ENCODE results near the gene HCRTR1.

HCRTR1 gene

DNA sequence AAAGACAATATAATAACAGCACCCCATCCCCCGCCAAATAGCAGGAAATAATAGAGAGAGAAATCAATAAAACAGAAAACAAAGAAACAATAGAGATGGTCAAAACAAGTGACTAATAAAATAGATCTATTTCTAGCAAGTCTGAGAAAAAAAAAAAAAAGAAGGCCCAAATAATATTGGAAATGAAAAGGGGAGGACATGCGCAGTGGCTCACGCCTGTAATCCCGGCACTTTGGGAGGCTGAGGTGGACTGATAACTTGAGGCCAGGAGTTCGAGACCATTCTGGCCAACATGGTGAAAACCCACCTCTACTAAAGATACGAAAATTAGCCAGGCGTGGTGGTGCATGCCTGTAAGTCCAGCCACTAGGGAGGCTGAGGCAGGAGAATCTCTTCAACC lies 18.5 kb upstream of the HCRTR1 start:
- DNase-seq (ENCODE audit: low spot score): no peak

DNA sequence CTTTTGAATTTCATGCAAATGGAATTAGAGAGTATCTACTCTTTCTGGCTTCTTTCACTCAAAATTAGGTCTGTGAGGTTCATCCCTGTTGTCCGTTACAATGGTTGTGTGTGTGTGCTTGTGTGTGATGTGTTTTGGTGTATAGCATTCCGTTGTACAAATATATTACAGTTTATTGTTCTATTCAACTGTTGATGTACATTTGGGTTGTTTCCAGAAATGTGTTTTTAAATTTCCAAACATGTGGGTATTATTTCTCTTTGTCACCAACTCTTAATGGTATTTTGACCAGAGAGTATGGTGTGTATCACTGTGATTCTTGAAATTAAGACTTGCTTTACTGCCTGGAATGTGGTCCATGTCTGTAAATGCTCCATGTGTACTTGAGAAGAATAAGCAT lies 16.8 kb upstream of the HCRTR1 start:
- DNase-seq (ENCODE audit: low spot score): no peak

GRCh38 chr1:31602081-31602480 lies 15.4 kb upstream of the HCRTR1 start:
- DNase-seq (ENCODE audit: low spot score): no peak

DNA sequence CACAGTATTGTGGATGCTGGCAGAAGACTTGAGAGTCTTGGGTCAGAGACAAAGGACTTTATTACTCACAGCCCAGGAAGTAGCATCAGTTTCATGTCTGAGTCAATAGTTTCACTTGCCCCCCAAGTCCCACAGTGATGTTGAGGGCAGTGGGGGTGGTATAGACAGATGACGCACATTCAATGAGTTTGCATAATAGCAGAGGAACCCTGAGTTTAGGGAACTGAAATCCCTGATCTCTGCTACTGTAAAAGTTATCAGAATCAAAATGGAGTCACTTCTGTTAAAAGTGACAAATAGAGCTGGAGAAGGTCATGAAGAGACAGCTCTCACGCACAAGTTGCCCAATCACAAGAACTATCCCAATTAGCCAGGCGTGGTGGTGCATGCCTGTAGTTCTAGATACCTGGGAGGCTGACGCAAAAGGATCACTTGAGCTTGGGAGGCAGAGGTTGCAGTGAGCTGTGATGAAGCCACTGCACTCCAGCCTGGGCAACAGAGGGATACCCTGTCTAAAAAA lies 11.5 kb upstream of the HCRTR1 start:
- DNase-seq (ENCODE audit: low spot score): peak; percentile 25

DNA sequence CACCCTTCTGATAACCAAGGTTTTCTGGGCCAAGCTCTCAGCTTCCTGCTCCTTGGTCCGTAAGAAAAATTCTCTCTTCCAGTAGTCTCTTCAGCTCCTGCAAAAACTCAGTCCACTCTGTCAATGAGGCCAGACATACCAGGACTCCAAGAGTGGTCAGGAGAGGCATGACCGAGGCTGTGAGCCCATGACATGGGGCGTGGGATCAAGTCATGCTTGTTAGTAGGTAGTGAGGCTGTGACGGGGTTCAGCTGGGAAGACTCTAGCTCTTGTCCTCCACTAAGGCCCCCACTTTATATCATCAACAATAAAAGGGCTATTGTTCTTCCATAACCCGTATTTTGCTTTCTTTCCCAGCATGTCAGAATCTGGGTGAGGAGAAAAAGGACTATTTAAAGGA lies 10.1 kb upstream of the HCRTR1 start:
- no peak for DNase-seq (ENCODE audit: low spot score)

DNA sequence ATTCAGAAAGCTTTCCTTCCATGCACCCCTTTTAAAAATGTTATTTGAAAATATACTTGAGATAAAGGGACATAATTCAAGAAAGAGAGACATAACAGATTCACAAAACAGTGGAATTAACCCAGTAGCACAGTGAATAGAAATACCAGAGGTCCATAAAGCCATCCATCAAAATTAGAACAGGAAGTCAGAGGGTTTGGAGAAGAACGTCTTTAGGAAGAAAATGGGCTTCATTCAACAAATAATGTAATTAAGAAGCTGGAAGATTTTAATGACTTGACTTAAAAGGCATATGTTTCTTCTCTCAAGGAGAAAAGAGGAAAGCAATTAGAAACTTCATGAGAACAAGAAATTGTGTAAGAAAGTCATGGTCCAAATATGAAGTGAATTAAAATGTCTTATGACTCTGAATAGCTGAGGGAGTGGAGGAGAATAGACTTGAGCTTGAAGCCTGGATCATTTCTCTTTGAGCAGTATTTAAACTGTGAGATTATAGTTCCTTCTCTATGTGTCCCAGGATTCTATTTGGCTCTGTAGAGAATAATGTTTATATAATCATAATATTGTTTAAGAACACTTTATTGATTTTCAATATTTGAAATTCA lies 7.9 kb upstream of the HCRTR1 start:
- DNase-seq (ENCODE audit: low spot score): no peak

GRCh38 chr1:31614414-31615005 lies 3.0 kb upstream of the HCRTR1 start:
- DNase-seq (ENCODE audit: low spot score): peak; percentile 50

- DNase-seq (ENCODE audit: low spot score): peak; percentile 36
Measured at GRCh38 chr1:31615414-31615813, 2.1 kb upstream of the HCRTR1 start.

DNA sequence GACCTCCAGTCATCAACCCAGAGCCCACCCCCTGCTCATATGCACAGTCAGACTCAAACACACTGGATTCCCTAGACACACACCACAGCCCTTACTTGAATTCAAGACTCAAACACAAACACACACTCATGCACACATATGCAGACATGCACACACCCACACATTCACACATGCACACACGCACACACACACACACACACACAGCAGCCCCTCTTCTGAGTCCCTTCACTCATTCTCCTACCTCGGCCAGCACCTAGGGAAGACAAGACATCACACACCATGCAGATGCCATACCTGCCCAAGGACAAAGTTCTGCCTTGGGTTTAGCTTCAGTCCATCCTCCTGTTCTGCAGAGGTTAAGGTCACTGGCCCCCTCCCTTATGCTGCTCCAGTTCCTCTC lies 1.6 kb upstream of the HCRTR1 start:
- DNase-seq (ENCODE audit: low spot score): peak; percentile 37

DNA sequence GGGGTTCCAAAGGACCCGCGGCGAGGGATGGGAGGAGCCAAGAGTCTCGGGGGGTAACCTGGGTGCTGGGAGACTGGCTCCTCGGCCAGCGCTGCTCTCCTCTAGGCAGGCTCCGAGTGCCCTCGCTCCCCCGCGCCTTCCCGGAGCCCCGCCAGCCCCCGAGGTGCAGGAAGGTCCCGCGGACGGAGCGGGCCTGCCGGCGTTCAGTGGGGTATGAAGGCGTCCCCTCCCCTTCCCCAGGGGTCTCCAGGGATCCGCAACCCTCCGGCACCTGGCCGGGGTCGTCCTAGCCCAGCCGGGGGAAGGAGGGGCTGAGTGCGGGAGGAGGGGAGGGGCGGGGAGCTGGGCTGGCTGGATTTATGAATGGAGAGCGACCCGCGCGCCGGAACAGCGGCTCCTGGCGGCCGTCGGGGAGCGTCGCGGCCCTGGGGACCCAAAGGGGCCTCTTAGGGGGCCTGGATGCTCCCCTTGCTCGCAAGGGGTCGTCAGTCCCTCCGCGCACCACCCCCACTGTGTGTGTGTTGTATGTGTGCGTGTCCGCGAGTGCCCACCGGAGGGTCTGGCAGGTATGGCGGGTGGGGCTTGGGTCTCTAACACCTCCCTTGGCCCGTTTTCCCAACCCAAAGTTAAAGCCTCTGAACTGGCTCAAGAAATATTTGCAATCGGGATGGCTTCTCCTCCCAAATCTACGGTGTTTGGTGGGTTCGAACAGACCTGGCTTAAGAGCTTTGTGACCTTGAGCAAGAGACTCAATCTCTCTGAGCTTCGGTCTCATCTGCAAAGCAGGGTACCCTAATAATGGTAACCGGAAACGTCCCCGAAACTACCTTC lies 642 bp downstream of the HCRTR1 start:
- DNase-seq (ENCODE audit: low spot score): peak; percentile 86

DNA sequence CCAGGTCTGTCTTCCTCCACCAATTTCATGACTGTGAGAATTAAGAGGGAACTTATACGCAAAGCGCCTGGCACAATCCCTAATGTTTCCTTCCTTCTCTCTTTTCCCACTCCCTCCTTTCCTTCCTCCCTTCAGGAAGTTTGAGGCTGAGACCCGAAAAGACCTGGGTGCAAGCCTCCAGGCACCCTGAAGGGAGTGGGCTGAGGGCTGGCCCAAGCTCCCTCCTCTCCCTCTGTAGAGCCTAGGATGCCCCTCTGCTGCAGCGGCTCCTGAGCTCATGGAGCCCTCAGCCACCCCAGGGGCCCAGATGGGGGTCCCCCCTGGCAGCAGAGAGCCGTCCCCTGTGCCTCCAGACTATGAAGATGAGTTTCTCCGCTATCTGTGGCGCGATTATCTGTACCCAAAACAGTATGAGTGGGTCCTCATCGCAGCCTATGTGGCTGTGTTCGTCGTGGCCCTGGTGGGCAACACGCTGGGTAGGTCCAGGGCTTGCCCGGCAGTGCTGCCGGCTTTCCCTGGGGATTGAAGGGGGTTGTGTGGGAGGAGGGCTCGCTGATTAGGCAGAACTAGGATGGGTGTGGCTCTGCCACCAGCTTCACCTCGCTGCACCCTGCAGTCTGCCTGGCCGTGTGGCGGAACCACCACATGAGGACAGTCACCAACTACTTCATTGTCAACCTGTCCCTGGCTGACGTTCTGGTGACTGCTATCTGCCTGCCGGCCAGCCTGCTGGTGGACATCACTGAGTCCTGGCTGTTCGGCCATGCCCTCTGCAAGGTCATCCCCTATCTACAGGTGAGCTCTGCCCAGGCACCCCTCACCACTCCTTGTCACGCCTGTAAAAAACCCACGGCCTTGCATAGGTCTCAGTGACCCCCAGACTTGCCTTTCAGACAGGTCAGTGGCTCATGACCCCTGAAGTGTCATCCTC lies 1.7 kb downstream of the HCRTR1 start:
- DNase-seq (ENCODE audit: low spot score): no peak

DNA sequence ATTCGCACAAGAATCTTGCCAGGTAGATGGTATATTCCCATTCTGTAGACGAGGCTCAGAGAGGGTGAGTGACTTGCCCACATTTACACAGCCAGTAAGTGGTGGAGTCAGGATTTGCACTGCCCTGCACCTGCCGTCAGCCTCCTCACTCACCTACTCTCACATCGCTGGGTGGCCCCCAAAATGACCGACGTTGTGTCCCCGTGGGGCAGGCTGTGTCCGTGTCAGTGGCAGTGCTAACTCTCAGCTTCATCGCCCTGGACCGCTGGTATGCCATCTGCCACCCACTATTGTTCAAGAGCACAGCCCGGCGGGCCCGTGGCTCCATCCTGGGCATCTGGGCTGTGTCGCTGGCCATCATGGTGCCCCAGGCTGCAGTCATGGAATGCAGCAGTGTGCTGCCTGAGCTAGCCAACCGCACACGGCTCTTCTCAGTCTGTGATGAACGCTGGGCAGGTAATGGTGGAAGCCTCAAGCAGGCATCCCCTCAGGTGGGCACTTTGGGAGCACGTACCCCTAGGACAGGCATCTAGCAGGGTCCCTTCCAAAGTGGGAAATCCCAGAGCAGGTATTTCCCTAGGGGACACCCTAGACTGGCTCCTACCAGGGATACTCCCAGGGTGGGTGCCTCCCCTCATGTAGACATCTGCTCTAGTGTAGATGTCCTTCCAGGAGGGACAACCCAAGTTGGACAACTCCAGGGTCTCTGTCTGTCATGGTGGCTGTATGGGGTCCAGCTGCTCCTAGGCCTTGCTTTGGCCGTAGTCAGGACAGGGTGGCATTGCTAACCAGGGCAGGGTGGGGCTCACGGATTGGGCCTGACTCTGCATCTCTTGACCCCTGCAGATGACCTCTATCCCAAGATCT lies 3.4 kb downstream of the HCRTR1 start:
- no peak for DNase-seq (ENCODE audit: low spot score)

- no peak for DNase-seq (ENCODE audit: low spot score)
Measured at GRCh38 chr1:31621498-31621820, 4.0 kb downstream of the HCRTR1 start.

- DNase-seq (ENCODE audit: low spot score): no peak
Measured at GRCh38 chr1:31621847-31622730, 4.6 kb downstream of the HCRTR1 start.

DNA sequence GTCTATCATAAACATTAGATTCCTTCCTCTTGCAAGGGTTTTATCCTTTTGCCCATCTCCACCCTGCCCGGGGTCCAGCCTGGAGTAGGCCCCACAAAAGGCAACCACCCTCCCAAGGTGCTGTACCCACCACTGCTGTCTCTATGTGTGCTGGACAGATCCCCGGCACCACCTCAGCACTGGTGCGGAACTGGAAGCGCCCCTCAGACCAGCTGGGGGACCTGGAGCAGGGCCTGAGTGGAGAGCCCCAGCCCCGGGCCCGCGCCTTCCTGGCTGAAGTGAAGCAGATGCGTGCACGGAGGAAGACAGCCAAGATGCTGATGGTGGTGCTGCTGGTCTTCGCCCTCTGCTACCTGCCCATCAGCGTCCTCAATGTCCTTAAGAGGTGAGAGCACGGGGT lies 5.9 kb downstream of the HCRTR1 start:
- DNase-seq (ENCODE audit: low spot score): no peak

- DNase-seq (ENCODE audit: low spot score): no peak
Measured at GRCh38 chr1:31624309-31624708, 6.8 kb downstream of the HCRTR1 start.

- no peak for DNase-seq (ENCODE audit: low spot score)
Measured at GRCh38 chr1:31624731-31625514, 7.4 kb downstream of the HCRTR1 start.

- no peak for DNase-seq (ENCODE audit: low spot score)
Measured at GRCh38 chr1:31625561-31626222, 8.2 kb downstream of the HCRTR1 start.

All from ecto neural progenitor cell (in vitro differentiated cells).